IPS-15b (cell line): ENCODE results near the gene MYO18A.

ENCODE experiments used
- H3K27me3 ChIP-seq: one replicate; pipeline ENCODE4 v1.6.1; 2013; ENCODE audit warnings: low read length; ENCODE audit not compliant: control insufficient read depth, insufficient read depth
- H3K36me3 ChIP-seq: one replicate; pipeline ENCODE4 v1.6.1; 2013; ENCODE audit warnings: low read length; ENCODE audit not compliant: control insufficient read depth, insufficient read depth
- H3K4me1 ChIP-seq: one replicate; pipeline ENCODE4 v1.6.1; 2013; ENCODE audit warnings: mild to moderate bottlenecking, low read length; ENCODE audit not compliant: control insufficient read depth, insufficient read depth
- H3K4me3 ChIP-seq: one replicate; pipeline ENCODE4 v1.5.1; 2013; ENCODE audit warnings: low read depth, low read length
- H3K9ac ChIP-seq: one replicate; pipeline ENCODE4 v1.6.1; 2013; ENCODE audit warnings: low read depth, mild to moderate bottlenecking, low read length
- H3K9me3 ChIP-seq: one replicate; pipeline ENCODE4 v1.6.1; 2013; ENCODE audit warnings: mild to moderate bottlenecking, low read length; ENCODE audit not compliant: control insufficient read depth, insufficient read depth

Gene MYO18A

GRCh38 chr17:29140051-29140621 is 40.1 kb downstream of the MYO18A start:
- H3K36me3 ChIP-seq = peaks cover 2% of the 10 kb centered on the region
- H3K9me3 ChIP-seq = no peaks in the 10 kb centered on the region
- no peak overlapping the region for H3K9ac ChIP-seq
- H3K4me3 ChIP-seq = no peak overlapping the region
- peaks cover 18% of the 10 kb centered on the region for H3K4me1 ChIP-seq
- H3K27me3 ChIP-seq = no peaks in the 10 kb centered on the region

- Histone ChIP-seq H3K4me3 (no peak overlapping the region), H3K9ac (no peak overlapping the region), H3K4me1 (peaks cover 18% of the 10 kb centered on the region)
Observed at GRCh38 chr17:29138971-29139691, 41.1 kb downstream of the MYO18A start.

DNA sequence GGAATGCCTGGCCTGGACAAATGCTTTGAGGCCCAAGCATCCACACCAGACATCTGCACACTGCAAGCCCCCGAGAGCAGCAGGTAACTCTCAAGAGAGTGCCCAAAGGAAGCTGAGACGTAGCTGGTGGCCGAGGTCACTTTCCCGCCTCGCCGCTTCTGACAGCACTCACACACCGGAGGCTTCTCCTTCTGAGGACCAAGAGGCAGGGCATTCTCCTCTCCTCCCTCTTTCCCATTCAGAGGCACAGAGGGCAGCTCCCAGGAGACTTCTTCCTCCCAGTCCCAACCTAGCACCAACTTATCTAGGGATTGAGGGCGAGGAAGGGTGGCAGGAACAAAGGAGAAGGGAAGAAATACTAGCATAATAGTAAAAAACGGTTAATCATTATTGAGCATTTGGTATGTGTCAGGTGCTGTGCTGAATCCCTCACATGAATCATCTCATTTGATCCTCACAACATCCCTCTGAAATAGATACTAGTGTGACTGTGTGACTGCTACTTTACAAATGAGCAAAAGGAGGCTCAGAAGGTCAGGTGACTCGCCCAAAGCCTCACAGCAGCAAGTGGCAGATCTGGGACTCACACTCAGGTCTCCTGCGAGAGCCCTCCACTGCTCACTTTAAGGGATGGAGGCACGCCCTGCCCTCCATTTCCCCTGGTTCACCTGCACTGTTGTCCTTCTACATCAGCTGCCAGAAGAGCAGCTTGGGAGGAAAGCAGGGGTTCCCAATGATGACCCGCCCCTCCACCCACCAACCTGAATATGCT is 41.8 kb downstream of the MYO18A start:
- Histone ChIP-seq H3K27me3 (no peaks in the 10 kb centered on the region), H3K9me3 (no peaks in the 10 kb centered on the region), H3K4me3 (no peak overlapping the region), H3K36me3 (peaks cover 2% of the 10 kb centered on the region), H3K4me1 (peaks cover 23% of the 10 kb centered on the region), H3K9ac (no peak overlapping the region)

More at GRCh38 chr17:29138971-29139691, 41.1 kb downstream of the MYO18A start:
- Histone ChIP-seq H3K27me3 (no peaks in the 10 kb centered on the region), H3K36me3 (peaks cover 2% of the 10 kb centered on the region), H3K9me3 (no peaks in the 10 kb centered on the region)

DNA sequence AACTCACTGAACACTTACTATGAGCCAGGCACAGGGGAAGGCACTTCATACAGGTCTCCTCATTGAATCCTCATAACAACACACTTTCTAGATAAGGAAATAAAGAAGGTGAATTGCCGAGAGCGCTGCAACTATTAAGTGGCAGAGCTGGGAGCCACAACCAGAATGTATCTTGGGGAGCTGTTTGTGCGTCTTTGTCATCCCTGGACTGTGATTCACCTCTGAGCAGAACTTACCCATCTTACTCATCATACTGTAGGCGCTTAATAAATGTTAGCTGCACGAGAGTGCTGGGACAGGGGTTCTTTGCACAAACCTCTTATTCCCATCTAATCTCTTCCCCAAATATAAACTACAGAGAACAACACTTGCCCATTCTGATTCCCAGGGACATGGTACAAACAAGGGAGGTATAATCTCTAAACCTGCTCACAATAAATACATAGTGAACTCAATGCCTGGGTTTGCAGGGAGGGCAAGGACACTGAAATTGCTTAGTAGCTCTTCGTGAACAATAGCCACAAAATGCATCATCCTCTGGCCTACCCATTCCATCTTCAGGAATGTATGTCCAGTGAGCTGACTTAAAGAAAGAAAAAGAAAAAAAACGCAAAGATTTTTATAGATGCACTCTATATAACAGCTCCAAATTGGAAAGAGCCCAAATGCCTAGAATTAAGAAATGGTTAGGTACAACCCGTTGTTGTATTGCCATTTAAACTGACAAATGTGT is 43.0 kb downstream of the MYO18A start:
- Histone ChIP-seq H3K4me3 (no peak overlapping the region), H3K9me3 (no peaks in the 10 kb centered on the region), H3K4me1 (peaks cover 32% of the 10 kb centered on the region), H3K9ac (no peak overlapping the region), H3K27me3 (no peaks in the 10 kb centered on the region), H3K36me3 (peaks cover 2% of the 10 kb centered on the region)

DNA sequence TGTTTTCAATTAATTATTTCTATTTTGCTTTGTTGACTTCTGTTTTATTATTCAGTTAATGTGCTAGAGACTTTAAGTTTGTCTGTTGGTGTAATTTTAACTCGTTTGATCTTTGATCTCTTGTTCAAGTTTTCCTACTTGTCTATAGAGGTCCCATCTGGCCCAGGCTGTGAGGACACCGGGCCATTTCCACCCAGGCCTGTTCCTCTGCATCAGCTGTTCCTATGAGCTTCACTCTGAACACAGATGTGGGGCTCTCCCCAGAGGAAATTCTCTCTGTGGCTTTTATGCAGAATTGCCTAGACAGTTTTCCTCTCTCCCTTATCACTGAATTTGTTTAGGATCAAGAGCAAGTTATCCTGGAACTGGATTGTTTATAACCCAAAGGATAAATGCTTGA is 44.7 kb downstream of the MYO18A start:
- Histone ChIP-seq H3K9ac (no peak overlapping the region), H3K27me3 (no peaks in the 10 kb centered on the region), H3K36me3 (peaks cover 2% of the 10 kb centered on the region), H3K9me3 (no peaks in the 10 kb centered on the region), H3K4me3 (no peak overlapping the region), H3K4me1 (peaks cover 22% of the 10 kb centered on the region)

DNA sequence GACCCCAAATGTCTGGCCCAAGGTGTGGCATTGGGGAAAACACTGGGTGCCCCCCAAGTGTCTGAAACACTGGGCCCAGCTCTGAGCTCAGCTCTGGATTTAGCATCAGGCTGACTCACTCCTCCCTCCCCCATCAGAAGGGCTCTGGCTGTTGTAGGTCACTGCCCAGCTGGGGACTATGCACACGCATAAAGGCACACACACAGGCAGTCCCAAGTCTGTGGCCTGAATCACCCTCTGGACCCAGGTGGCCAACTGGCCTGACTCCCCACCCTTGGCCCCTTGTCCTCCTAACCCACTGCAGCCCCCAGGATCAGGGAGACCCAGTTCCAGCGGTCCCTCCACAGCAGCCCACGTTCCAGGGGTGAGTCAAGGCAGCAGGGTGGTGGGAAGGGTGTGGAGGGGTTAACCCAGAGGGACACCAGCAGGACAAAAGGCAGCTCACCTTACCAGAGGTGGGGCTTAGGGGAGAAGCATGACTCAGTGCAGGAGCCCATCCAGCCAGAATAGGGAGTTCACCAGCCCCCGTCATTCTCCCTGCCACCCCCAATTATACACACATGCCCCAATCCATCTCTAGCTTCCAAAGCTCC is 47.0 kb downstream of the MYO18A start:
- Histone ChIP-seq H3K4me1 (peaks cover 18% of the 10 kb centered on the region), H3K9ac (no peak overlapping the region), H3K36me3 (peaks cover 2% of the 10 kb centered on the region), H3K4me3 (peak overlapping the region; percentile 35), H3K27me3 (no peaks in the 10 kb centered on the region), H3K9me3 (no peaks in the 10 kb centered on the region)

- H3K9ac ChIP-seq = no peak overlapping the region
- no peaks in the 10 kb centered on the region for H3K9me3 ChIP-seq
- no peak overlapping the region for H3K4me3 ChIP-seq
- H3K27me3 ChIP-seq = no peaks in the 10 kb centered on the region
- peaks cover 2% of the 10 kb centered on the region for H3K36me3 ChIP-seq
- peaks cover 18% of the 10 kb centered on the region for H3K4me1 ChIP-seq
Observed at GRCh38 chr17:29131814-29132682, 48.1 kb downstream of the MYO18A start.

DNA sequence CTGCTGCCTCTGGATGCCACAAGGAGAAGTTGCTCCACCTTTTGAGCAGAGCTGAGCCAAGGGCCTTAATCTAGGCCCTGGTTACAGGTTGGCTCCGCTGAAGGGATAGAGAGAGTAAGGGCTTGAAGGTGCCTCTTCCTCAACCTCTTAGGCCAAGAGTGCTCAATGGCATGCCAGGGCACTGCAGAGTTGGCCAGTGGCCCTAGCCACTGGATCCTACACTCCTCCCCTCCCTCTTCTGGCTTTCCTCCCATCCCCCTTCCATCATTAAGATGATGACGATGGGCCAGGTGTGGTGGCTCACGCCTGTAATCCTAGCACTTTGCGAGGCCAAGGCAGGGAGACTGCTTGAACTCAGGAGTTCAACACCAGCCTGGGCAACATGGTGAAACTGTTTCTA is 50.5 kb downstream of the MYO18A start:
- no peaks in the 10 kb centered on the region for H3K36me3 ChIP-seq
- no peak overlapping the region for H3K4me3 ChIP-seq
- no peak overlapping the region for H3K9ac ChIP-seq
- H3K9me3 ChIP-seq = no peaks in the 10 kb centered on the region
- H3K4me1 ChIP-seq = peaks cover 18% of the 10 kb centered on the region
- no peaks in the 10 kb centered on the region for H3K27me3 ChIP-seq

GRCh38 chr17:29127840-29128239 is 52.4 kb downstream of the MYO18A start:
- Histone ChIP-seq H3K4me1 (peaks cover 7% of the 10 kb centered on the region), H3K36me3 (no peaks in the 10 kb centered on the region), H3K27me3 (no peaks in the 10 kb centered on the region), H3K9me3 (no peaks in the 10 kb centered on the region), H3K9ac (peak overlapping the region; percentile 24), H3K4me3 (no peak overlapping the region)

- H3K36me3 ChIP-seq = peaks cover under 1% of the 10 kb centered on the region
- no peak overlapping the region for H3K4me3 ChIP-seq
- no peaks in the 10 kb centered on the region for H3K27me3 ChIP-seq
- H3K9ac ChIP-seq = no peak overlapping the region
- no peaks in the 10 kb centered on the region for H3K4me1 ChIP-seq
- no peaks in the 10 kb centered on the region for H3K9me3 ChIP-seq
Observed at GRCh38 chr17:29126268-29126930, 53.8 kb downstream of the MYO18A start.
